ENCODE measurements around the gene GNAT3. TPM values are rescaled to one million over a fixed set of nuclear protein-coding genes. Genes with fewer than 3 reads are reported as not detected.

GNAT3 gene
- total RNA-seq, 1 experiment from 2014 or later: not detected

DNA sequence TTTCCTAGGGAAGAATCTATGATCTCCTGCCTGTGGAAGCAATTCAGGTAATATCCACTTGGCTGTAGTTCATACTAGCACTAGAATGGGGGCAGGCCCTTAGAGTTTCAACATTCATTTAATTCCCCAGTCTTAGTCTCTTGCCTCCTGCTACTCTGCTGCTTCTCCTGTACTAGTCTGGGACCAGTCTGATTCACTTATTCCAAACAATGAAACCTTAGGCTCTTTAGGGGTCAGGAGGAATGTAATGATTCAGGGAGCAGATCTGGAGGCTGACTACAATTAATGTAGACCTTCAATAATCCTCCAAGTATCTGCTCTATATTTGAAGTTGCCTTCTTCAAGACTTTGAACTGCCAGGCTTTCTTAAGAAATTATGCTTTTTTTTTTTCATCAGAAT is 101.8 kb downstream of the GNAT3 start:
- TF ChIP-seq EZH2 (IDR thresholded peaks at IDR 0.05; ENCODE audit: low read depth): no peak
- TF ChIP-seq, protein P1, sequence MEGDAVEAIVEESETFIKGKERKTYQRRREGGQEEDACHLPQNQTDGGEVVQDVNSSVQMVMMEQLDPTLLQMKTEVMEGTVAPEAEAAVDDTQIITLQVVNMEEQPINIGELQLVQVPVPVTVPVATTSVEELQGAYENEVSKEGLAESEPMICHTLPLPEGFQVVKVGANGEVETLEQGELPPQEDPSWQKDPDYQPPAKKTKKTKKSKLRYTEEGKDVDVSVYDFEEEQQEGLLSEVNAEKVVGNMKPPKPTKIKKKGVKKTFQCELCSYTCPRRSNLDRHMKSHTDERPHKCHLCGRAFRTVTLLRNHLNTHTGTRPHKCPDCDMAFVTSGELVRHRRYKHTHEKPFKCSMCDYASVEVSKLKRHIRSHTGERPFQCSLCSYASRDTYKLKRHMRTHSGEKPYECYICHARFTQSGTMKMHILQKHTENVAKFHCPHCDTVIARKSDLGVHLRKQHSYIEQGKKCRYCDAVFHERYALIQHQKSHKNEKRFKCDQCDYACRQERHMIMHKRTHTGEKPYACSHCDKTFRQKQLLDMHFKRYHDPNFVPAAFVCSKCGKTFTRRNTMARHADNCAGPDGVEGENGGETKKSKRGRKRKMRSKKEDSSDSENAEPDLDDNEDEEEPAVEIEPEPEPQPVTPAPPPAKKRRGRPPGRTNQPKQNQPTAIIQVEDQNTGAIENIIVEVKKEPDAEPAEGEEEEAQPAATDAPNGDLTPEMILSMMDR (conservative IDR thresholded peaks at IDR 0.05): no peak
- no peaks in the 10 kb centered on the region for H3K27me3 ChIP-seq (ENCODE audit: insufficient read depth, low read depth)
- H3K4me1 ChIP-seq (replicated peaks; ENCODE audit: insufficient read depth): 0 out of 2 replicates have a peak, but pooled peaks cover 7% of the 10 kb centered on the region
- no peak overlapping the region for H3K4me2 ChIP-seq
- no peaks in the 10 kb centered on the region; the same call in 1 of the 2 replicates for H3K9me3 ChIP-seq (ENCODE audit: insufficient read depth, low read depth)
- no peak overlapping the region for H3K4me3 ChIP-seq
- no peaks in the 10 kb centered on the region; the same call in 1 of the 2 replicates for H3K9me2 ChIP-seq (ENCODE audit: insufficient read depth)
- intact Hi-C loops (cut with micrococcal nuclease; ENCODE audit: unreplicated experiment): no loop called here
- no peaks in the 10 kb centered on the region for H4K20me1 ChIP-seq (ENCODE audit: insufficient read depth)
- CTCF ChIA-PET: no interaction called here
- no peaks in the 10 kb centered on the region for H3K36me3 ChIP-seq (ENCODE audit: low read depth)
- H2AFZ ChIP-seq: no peak overlapping the region
- no TSS peak for BruUV-seq (replicated peaks)
- no peaks in the 10 kb centered on the region for H3F3A ChIP-seq (ENCODE audit: insufficient read depth, low read depth)
- POLR2A ChIA-PET (ENCODE audit: unreplicated experiment): no interaction called here
- H3K27ac ChIP-seq: no peak overlapping the region
- DNase-seq: no peak
- no peaks in the 10 kb centered on the region for H3K79me2 ChIP-seq (ENCODE audit: low read depth)

Other genes with a start within 250 kb of the GNAT3 start
- 0.28 and 1.3 TPM in 2 replicates for gene CD36, start 126.6 kb upstream of the GNAT3 start, total RNA-seq (2021)